Vagina (tissue), 2 donors: ENCODE results near the gene ATP8B3. TPM values are rescaled to one million over a fixed set of nuclear protein-coding genes. Genes with fewer than 3 reads are reported as not detected.
A peak's percentile ranks its signal among the peaks of the same experiment; 100 is the strongest.

ENCODE experiments used
- DNase-seq, 2 donors: peaks; one replicate each; pipeline ENCODE4 v3.0.0-alpha.2; 2017; ENCODE audit errors: extremely low spot score in 2 of 2
- H3K27ac ChIP-seq: fragments of 200-600 bp; sonication (generic); one replicate; pipeline ENCODE4 v1.5.1; 2019
- H3K27me3 ChIP-seq: fragments of 200-600 bp; sonication (generic); one replicate; pipeline ENCODE4 v1.5.1; 2019
- H3K36me3 ChIP-seq, 2 donors: fragments of 200-600 bp; sonication (generic); one replicate each; pipeline ENCODE4 v1.5.1; 2017 to 2019
- H3K4me1 ChIP-seq: fragments of 200-600 bp; sonication (generic); one replicate; pipeline ENCODE4 v1.5.1; 2019
- H3K4me3 ChIP-seq, 2 donors: fragments of 200-600 bp; sonication (generic); 1 replicate in 1 of 2; 2 replicates in 1 of 2; pipeline ENCODE4 v1.5.1; 2016 to 2019
- H3K9me3 ChIP-seq: fragments of 200-600 bp; sonication (generic); one replicate; pipeline ENCODE4 v1.5.1; 2019
- POLR2A ChIP-seq, 2 donors: fragments of 450-650 bp; IDR thresholded peaks; one replicate each; pipeline ENCODE4 v1.6.1; 2017; ENCODE audit warnings: antibody characterized with exemption in 2 of 2, mild to moderate bottlenecking in 2 of 2, moderate library complexity in 2 of 2
- POLR2AphosphoS5 ChIP-seq, 2 donors: sonication (generic); formaldehyde crosslinking; IDR thresholded peaks; one replicate each; pipeline ENCODE4 v1.9.0; 2017; ENCODE audit warnings: antibody characterized with exemption in 2 of 2, mild to moderate bottlenecking in 2 of 2, low read depth in 1 of 2; ENCODE audit not compliant: insufficient read depth in 1 of 2
- intact Hi-C: fragments of 100-400 bp; cut with DNase I; formaldehyde crosslinking; loops from one replicate; pipeline ENCODE4 v1.15.1; 2023
- total RNA-seq: library from RNA; depleted of rRNA; stranded (reverse); fragments of >200 nt; gene quantifications from one replicate; pipeline ENCODE4 v1.2.3, GENCODE V29; 2016
- TF ChIP-seq, protein P1 (sequence below), 3 experiments: fragments of 450-650 bp in 2 of 3; fragments of 200-600 bp in 1 of 3; sonication (generic) in 1 of 3; IDR thresholded peaks; one replicate each; pipeline ENCODE4 v1.5.1; 2017 to 2019; ENCODE audit warnings: antibody characterized with exemption in 3 of 3, mild to moderate bottlenecking in 2 of 3, moderate library complexity in 2 of 3

ATP8B3 gene
- total RNA-seq, 1 donor from 2014 or later = 3.2 TPM

DNA sequence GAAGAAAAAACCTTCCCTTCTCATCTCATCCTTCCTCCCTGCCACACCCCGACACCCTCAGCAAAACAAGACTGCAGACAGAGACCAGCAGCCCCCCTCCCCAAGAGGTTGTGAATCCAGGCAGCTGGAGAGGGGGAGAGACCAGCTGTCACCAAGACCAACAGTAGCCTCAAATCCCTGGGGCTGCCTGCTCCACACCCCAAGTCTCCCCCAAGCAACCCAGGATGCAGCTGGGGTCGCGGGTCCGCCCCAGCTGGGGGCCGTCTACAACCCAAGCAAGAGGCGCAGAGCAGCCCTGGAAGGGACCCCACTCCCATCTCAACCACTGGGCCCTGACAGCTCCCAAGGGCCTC lies 44.2 kb upstream of the ATP8B3 start:
- Histone ChIP-seq H3K27me3 (no peaks in the 10 kb centered on the region), H3K27ac (peak overlapping the region; percentile 79), H3K4me1 (peaks cover 97% of the 10 kb centered on the region)

GRCh38 chr19:1855828-1856255 lies 43.8 kb upstream of the ATP8B3 start:
- H3K9me3 ChIP-seq = no peaks in the 10 kb centered on the region
- no peak for TF ChIP-seq POLR2AphosphoS5 (IDR thresholded peaks at IDR 0.05; ENCODE audit: insufficient read depth in 1 of 2, low read depth in 1 of 2)
- TF ChIP-seq, protein P1, sequence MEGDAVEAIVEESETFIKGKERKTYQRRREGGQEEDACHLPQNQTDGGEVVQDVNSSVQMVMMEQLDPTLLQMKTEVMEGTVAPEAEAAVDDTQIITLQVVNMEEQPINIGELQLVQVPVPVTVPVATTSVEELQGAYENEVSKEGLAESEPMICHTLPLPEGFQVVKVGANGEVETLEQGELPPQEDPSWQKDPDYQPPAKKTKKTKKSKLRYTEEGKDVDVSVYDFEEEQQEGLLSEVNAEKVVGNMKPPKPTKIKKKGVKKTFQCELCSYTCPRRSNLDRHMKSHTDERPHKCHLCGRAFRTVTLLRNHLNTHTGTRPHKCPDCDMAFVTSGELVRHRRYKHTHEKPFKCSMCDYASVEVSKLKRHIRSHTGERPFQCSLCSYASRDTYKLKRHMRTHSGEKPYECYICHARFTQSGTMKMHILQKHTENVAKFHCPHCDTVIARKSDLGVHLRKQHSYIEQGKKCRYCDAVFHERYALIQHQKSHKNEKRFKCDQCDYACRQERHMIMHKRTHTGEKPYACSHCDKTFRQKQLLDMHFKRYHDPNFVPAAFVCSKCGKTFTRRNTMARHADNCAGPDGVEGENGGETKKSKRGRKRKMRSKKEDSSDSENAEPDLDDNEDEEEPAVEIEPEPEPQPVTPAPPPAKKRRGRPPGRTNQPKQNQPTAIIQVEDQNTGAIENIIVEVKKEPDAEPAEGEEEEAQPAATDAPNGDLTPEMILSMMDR (IDR thresholded peaks at IDR 0.05) = no peak
- TF ChIP-seq POLR2A (IDR thresholded peaks at IDR 0.05) = no peak
- peak overlapping the region; percentile 79 for H3K27ac ChIP-seq
- intact Hi-C loops = no loop called here
- no peak for DNase-seq
- no peaks in the 10 kb centered on the region for H3K36me3 ChIP-seq
- peaks cover 92% of the 10 kb centered on the region for H3K4me1 ChIP-seq
- peak overlapping the region; percentile 43 to 46 for H3K4me3 ChIP-seq
- H3K27me3 ChIP-seq = no peaks in the 10 kb centered on the region

More for the DNA sequence above, 44.2 kb upstream of the ATP8B3 start:
- TF ChIP-seq, protein P1 (IDR thresholded peaks at IDR 0.05) = no peak
- TF ChIP-seq POLR2AphosphoS5 (IDR thresholded peaks at IDR 0.05; ENCODE audit: insufficient read depth in 1 of 2, low read depth in 1 of 2) = no peak
- no peak for TF ChIP-seq POLR2A (IDR thresholded peaks at IDR 0.05)
- Histone ChIP-seq H3K9me3 (no peaks in the 10 kb centered on the region), H3K36me3 (no peaks in the 10 kb centered on the region), H3K4me3 (peak overlapping the region; percentile 43 to 46)
- DNase-seq = no peak
- intact Hi-C loops = no loop called here

GRCh38 chr19:1855040-1855827 lies 43.2 kb upstream of the ATP8B3 start:
- no peaks in the 10 kb centered on the region for H3K27me3 ChIP-seq
- H3K27ac ChIP-seq = peak overlapping the region; percentile 79
- TF ChIP-seq, protein P1 (IDR thresholded peaks at IDR 0.05) = no peak
- peak in 1 of 2 donors; percentile 79 for TF ChIP-seq POLR2AphosphoS5 (IDR thresholded peaks at IDR 0.05; ENCODE audit: insufficient read depth in 1 of 2, low read depth in 1 of 2)
- peak in 1 of 2 donors; percentile 22 for TF ChIP-seq POLR2A (IDR thresholded peaks at IDR 0.05)
- intact Hi-C loops = no loop called here
- DNase-seq = no peak
- H3K36me3 ChIP-seq = no peaks in the 10 kb centered on the region
- peak overlapping the region; percentile 43 to 46 for H3K4me3 ChIP-seq
- no peaks in the 10 kb centered on the region for H3K9me3 ChIP-seq
- peaks cover 86% of the 10 kb centered on the region for H3K4me1 ChIP-seq

GRCh38 chr19:1854542-1855039 lies 42.5 kb upstream of the ATP8B3 start:
- DNase-seq = no peak
- no peaks in the 10 kb centered on the region for H3K36me3 ChIP-seq
- no peaks in the 10 kb centered on the region for H3K27me3 ChIP-seq
- intact Hi-C loops = no loop called here
- H3K4me1 ChIP-seq = peaks cover 80% of the 10 kb centered on the region
- H3K9me3 ChIP-seq = no peaks in the 10 kb centered on the region
- H3K4me3 ChIP-seq = peak overlapping the region in 1 of 2 donors; percentile 43
- TF ChIP-seq, protein P1 (IDR thresholded peaks at IDR 0.05) = no peak
- TF ChIP-seq POLR2AphosphoS5 (IDR thresholded peaks at IDR 0.05; ENCODE audit: insufficient read depth in 1 of 2, low read depth in 1 of 2) (no peak), POLR2A (IDR thresholded peaks at IDR 0.05) (no peak)
- peak overlapping the region; percentile 79 for H3K27ac ChIP-seq

DNA sequence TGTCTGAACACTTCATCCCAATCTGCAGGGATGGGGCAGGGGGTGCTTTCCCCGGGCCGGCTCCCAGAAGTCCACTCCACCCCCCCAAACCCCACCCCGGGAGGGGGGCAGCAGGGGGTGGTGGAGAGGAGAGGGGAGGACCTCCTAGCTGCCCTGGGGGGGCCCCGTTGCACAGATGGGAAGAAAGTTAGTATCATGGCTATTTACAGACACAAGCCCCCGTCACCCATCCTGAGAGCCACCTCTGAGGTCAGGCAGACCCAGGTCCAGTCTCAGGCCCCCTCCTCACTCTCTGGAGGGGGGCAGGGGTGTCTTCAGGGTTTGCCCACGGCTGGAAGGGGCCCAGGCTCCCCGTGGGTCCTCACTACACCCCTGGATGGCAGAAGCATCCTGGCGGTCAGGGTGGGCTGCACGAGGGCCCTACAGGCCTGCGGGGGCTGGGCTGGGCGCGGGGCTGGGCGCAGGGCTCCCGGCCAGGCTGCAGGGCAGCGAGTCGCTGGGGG lies 42.0 kb upstream of the ATP8B3 start:
- TF ChIP-seq POLR2AphosphoS5 (IDR thresholded peaks at IDR 0.05; ENCODE audit: insufficient read depth in 1 of 2, low read depth in 1 of 2) = no peak
- TF ChIP-seq, protein P1 (IDR thresholded peaks at IDR 0.05) = no peak
- TF ChIP-seq POLR2A (IDR thresholded peaks at IDR 0.05) = no peak
- H3K27me3 ChIP-seq = no peaks in the 10 kb centered on the region
- H3K36me3 ChIP-seq = no peaks in the 10 kb centered on the region
- H3K4me3 ChIP-seq = peak overlapping the region in 1 of 2 donors; percentile 43
- no peaks in the 10 kb centered on the region for H3K9me3 ChIP-seq
- DNase-seq = no peak
- intact Hi-C loops = no loop called here
- H3K27ac ChIP-seq = peak overlapping the region; percentile 79
- H3K4me1 ChIP-seq = peaks cover 75% of the 10 kb centered on the region
